Testis (tissue), 3 donors: Measurements from ENCODE around the gene CDK14. TPM values are rescaled to one million over a fixed set of nuclear protein-coding genes. Genes with fewer than 3 reads are reported as not detected.

ENCODE experiments used
- DNase-seq: peaks from one replicate; pipeline ENCODE4 v3.0.0-alpha.2; 2019
- H3K27ac ChIP-seq, 2 donors: fragments of 200-600 bp; sonication (generic); one replicate each; pipeline ENCODE4 v1.5.1; 2019
- H3K27me3 ChIP-seq: fragments of 200-600 bp; sonication (generic); one replicate; pipeline ENCODE4 v1.5.1; 2019
- H3K36me3 ChIP-seq: fragments of 200-600 bp; sonication (generic); one replicate; pipeline ENCODE4 v1.5.1; 2017; ENCODE audit warnings: low read depth; ENCODE audit errors: missing control alignments
- H3K4me1 ChIP-seq: fragments of 200-600 bp; sonication (generic); one replicate; pipeline ENCODE4 v1.5.1; 2019
- H3K4me3 ChIP-seq, 2 donors: fragments of 200-600 bp; sonication (generic); one replicate each; pipeline ENCODE4 v1.5.1; 2017 to 2019
- H3K9me3 ChIP-seq: fragments of 200-600 bp; sonication (generic); one replicate; pipeline ENCODE4 v1.5.1; 2017
- CTCF ChIP-seq, 3 experiments: fragments of 450-650 bp in 2 of 3; fragments of 200-600 bp in 1 of 3; sonication (generic) in 1 of 3; IDR thresholded peaks; one replicate each; pipeline ENCODE4 v1.5.1; 2016 to 2019; ENCODE audit warnings: antibody characterized with exemption in 3 of 3, mild to moderate bottlenecking in 2 of 3, moderate library complexity in 1 of 3
- POLR2A ChIP-seq: fragments of 450-650 bp; IDR thresholded peaks from one replicate; pipeline ENCODE4 v1.6.1; 2017; ENCODE audit warnings: antibody characterized with exemption, mild to moderate bottlenecking, moderate library complexity
- WGBS, 2 donors: methylation state at CpG; one replicate each; pipeline ENCODE4 v1.1.5; 2018; 5-methylcytosine and 5-hydroxymethylcytosine counted together
- intact Hi-C: fragments of 100-400 bp; cut with DNase I; formaldehyde crosslinking; loops from one replicate; pipeline ENCODE4 v1.15.1; 2023; ENCODE audit warnings: low total_unique reads
- polyA plus RNA-seq: library from polyadenylated mRNA; stranded (reverse); fragments of 350-450 nt; fragmentation: Illumina TruSeq; extraction: RNeasy Lipid Tissue Mini Kit (QIAGEN cat#74804); gene quantifications from one replicate; pipeline ENCODE4 v1.2.3, GENCODE V29; 2014; ENCODE audit warnings: low read depth, low replicate concordance; ENCODE audit not compliant: insufficient read depth
- total RNA-seq, 2 donors: library from RNA; depleted of rRNA; stranded (reverse); fragments of >200 nt; gene quantifications; one replicate each; pipeline ENCODE4 v1.2.3, GENCODE V29; 2016

The CDK14 gene
- total and polyA plus RNA-seq, 3 donors from 2014 or later: 18.9 to 22.7 (median 19.5) TPM

GRCh38 chr7:91239772-91240171, 643.7 kb downstream of the CDK14 start:
- H3K4me1 ChIP-seq: no peaks in the 10 kb centered on the region
- no peaks in the 10 kb centered on the region for H3K9me3 ChIP-seq
- H3K36me3 ChIP-seq: no peaks in the 10 kb centered on the region
- H3K27ac ChIP-seq: no peak overlapping the region
- no peak overlapping the region for H3K4me3 ChIP-seq
- no peak for TF ChIP-seq POLR2A
- no peak for TF ChIP-seq CTCF (IDR thresholded peaks at IDR 0.05)
- DNase-seq: no peak
- intact Hi-C loops: no loop called here
- WGBS, 2 donors: 91 to 93% methylated on average over 1 of the region's 1 CpG
- no peaks in the 10 kb centered on the region for H3K27me3 ChIP-seq

- H3K9me3 ChIP-seq: no peaks in the 10 kb centered on the region
- H3K4me3 ChIP-seq: no peak overlapping the region
- no peaks in the 10 kb centered on the region for H3K4me1 ChIP-seq
- WGBS, 2 donors: 15 to 29% methylated on average over 2 of the region's 2 CpGs
- TF ChIP-seq CTCF (IDR thresholded peaks at IDR 0.05) (no peak), POLR2A (no peak)
- H3K27ac ChIP-seq: no peak overlapping the region
- DNase-seq: no peak
- no peaks in the 10 kb centered on the region for H3K36me3 ChIP-seq
- no peaks in the 10 kb centered on the region for H3K27me3 ChIP-seq
- intact Hi-C loops: no loop called here
Measured at GRCh38 chr7:91240376-91240941, 644.3 kb downstream of the CDK14 start.

GRCh38 chr7:91242097-91242844, 646.1 kb downstream of the CDK14 start:
- TF ChIP-seq CTCF (IDR thresholded peaks at IDR 0.05) (no peak), POLR2A (no peak)
- Histone ChIP-seq H3K9me3 (no peaks in the 10 kb centered on the region), H3K4me3 (no peak overlapping the region), H3K27ac (no peak overlapping the region), H3K27me3 (no peaks in the 10 kb centered on the region), H3K36me3 (no peaks in the 10 kb centered on the region), H3K4me1 (no peaks in the 10 kb centered on the region)
- intact Hi-C loops: no loop called here
- no peak for DNase-seq
- WGBS, 2 donors: 69% methylated on average over 8 of the region's 8 CpGs

- no peak for DNase-seq
- intact Hi-C loops: no loop called here
- TF ChIP-seq CTCF (IDR thresholded peaks at IDR 0.05) (no peak), POLR2A (no peak)
- Histone ChIP-seq H3K4me1 (no peaks in the 10 kb centered on the region), H3K27me3 (no peaks in the 10 kb centered on the region), H3K9me3 (no peaks in the 10 kb centered on the region), H3K27ac (no peak overlapping the region), H3K36me3 (no peaks in the 10 kb centered on the region), H3K4me3 (no peak overlapping the region)
- 56 to 70% methylated on average over 6 of the region's 6 CpGs for WGBS, 2 donors
Measured at GRCh38 chr7:91243591-91244301, 647.6 kb downstream of the CDK14 start.
